Measurements from ENCODE around the gene TMEM187. TPM values are rescaled to one million over a fixed set of nuclear protein-coding genes. Genes with fewer than 3 reads are reported as not detected.

The TMEM187 gene
- total and polyA plus RNA-seq, 4 donors = 1.8 to 11.4 (median 5.9) TPM

GRCh38 chrX:154020536-154021115 lies 48.1 kb downstream of the TMEM187 start:
- 35 to 67% methylated on average over 9 of the region's 9 CpGs for WGBS, 2 donors
- Histone ChIP-seq H3K4me1 (ENCODE audit: control insufficient read depth in 5 of 5, insufficient read depth in 5 of 5, low read length in 5 of 5) (peaks cover 3 to 31% (median 8%) of the 10 kb centered on the region in 5 donors), H3K36me3 (ENCODE audit: control insufficient read depth in 4 of 4, insufficient read depth in 4 of 4, low read length in 4 of 4) (peaks cover 0 to 20% (median 2%) of the 10 kb centered on the region in 4 donors), H3K9ac (ENCODE audit: insufficient read depth in 1 of 2, low read length in 2 of 2) (peak overlapping the region in 1 of 2 donors; percentile 46), H3K4me3 (peak overlapping the region; percentile 43), H3K9me3 (ENCODE audit: control insufficient read depth in 4 of 4, insufficient read depth in 3 of 4, low read length in 3 of 4) (peaks cover 0 to 6% (median 0%) of the 10 kb centered on the region in 4 donors), H3K27me3 (ENCODE audit: control insufficient read depth in 3 of 3, insufficient read depth in 3 of 3, low read length in 2 of 3) (no peaks in the 10 kb centered on the region), H3K27ac (ENCODE audit: low read depth in 1 of 2, low read length in 1 of 2) (peak overlapping the region; percentile 72 to 91)
- ATAC-seq (ENCODE audit: insufficient read depth, low FRiP score) = no peak
- TF ChIP-seq CTCF (IDR thresholded peaks at IDR 0.05; ENCODE audit: control extremely low read depth, extremely low read depth) = no peak
- no peak for DNase-seq

GRCh38 chrX:154021131-154021611 lies 48.6 kb downstream of the TMEM187 start:
- Histone ChIP-seq H3K36me3 (ENCODE audit: control insufficient read depth in 4 of 4, insufficient read depth in 4 of 4, low read length in 4 of 4) (peaks cover 0 to 15% (median 3%) of the 10 kb centered on the region in 4 donors), H3K4me1 (ENCODE audit: control insufficient read depth in 5 of 5, insufficient read depth in 5 of 5, low read length in 5 of 5) (peaks cover 3 to 31% (median 8%) of the 10 kb centered on the region in 5 donors), H3K9me3 (ENCODE audit: control insufficient read depth in 4 of 4, insufficient read depth in 3 of 4, low read length in 3 of 4) (peaks cover 0 to 6% (median 0%) of the 10 kb centered on the region in 4 donors), H3K27ac (ENCODE audit: low read depth in 1 of 2, low read length in 1 of 2) (peak overlapping the region in 1 of 2 donors; percentile 91), H3K9ac (ENCODE audit: insufficient read depth in 1 of 2, low read length in 2 of 2) (no peak overlapping the region), H3K27me3 (ENCODE audit: control insufficient read depth in 3 of 3, insufficient read depth in 3 of 3, low read length in 2 of 3) (no peaks in the 10 kb centered on the region), H3K4me3 (no peak overlapping the region)
- ATAC-seq (ENCODE audit: insufficient read depth, low FRiP score) (no peak), DNase-seq (no peak)
- 41 to 71% methylated on average over 5 to 11 of the region's 11 CpGs for WGBS, 2 donors
- no peak for TF ChIP-seq CTCF (IDR thresholded peaks at IDR 0.05; ENCODE audit: control extremely low read depth, extremely low read depth)

GRCh38 chrX:154022108-154022507 lies 49.6 kb downstream of the TMEM187 start:
- H3K9ac ChIP-seq (ENCODE audit: insufficient read depth in 1 of 2, low read length in 2 of 2) = no peak overlapping the region
- DNase-seq (no peak), ATAC-seq (ENCODE audit: insufficient read depth, low FRiP score) (no peak)
- 78 to 90% methylated on average over 3 to 5 of the region's 5 CpGs for WGBS, 2 donors
- H3K36me3 ChIP-seq (ENCODE audit: control insufficient read depth in 4 of 4, insufficient read depth in 4 of 4, low read length in 4 of 4) = peaks cover 0 to 14% (median 2%) of the 10 kb centered on the region in 4 donors
- H3K4me3 ChIP-seq = no peak overlapping the region
- no peak overlapping the region for H3K27ac ChIP-seq (ENCODE audit: low read depth in 1 of 2, low read length in 1 of 2)
- TF ChIP-seq CTCF (IDR thresholded peaks at IDR 0.05; ENCODE audit: control extremely low read depth, extremely low read depth) = no peak
- H3K4me1 ChIP-seq (ENCODE audit: control insufficient read depth in 5 of 5, insufficient read depth in 5 of 5, low read length in 5 of 5) = peaks cover 3 to 31% (median 8%) of the 10 kb centered on the region in 5 donors
- H3K9me3 ChIP-seq (ENCODE audit: control insufficient read depth in 4 of 4, insufficient read depth in 3 of 4, low read length in 3 of 4) = peaks cover 0 to 6% (median 0%) of the 10 kb centered on the region in 4 donors
- H3K27me3 ChIP-seq (ENCODE audit: control insufficient read depth in 3 of 3, insufficient read depth in 3 of 3, low read length in 2 of 3) = no peaks in the 10 kb centered on the region

Data from lung (tissue), 12 donors.